SU-DHL-6 (cell line): ENCODE data around the gene ARMS2.

Experiments used
- CTCF ChIP-seq: fragments of 200-600 bp; sonication (generic); IDR thresholded peaks from one replicate; pipeline ENCODE4 v1.5.1; 2017; ENCODE audit warnings: antibody characterized with exemption, mild to moderate bottlenecking, low read length, moderate library complexity; ENCODE audit not compliant: insufficient read depth, poor library complexity, severe bottlenecking
- EZH2phosphoT487 ChIP-seq: fragments of 200-600 bp; sonication (generic), shearing (Covaris generic); conservative IDR thresholded peaks from 2 replicates; pipeline ENCODE4 v1.6.1; 2018; ENCODE audit warnings: mild to moderate bottlenecking, antibody characterized with exemption, low read length, moderate library complexity, mixed read lengths

GRCh38 chr10:122493761-122494160 lies 39.3 kb downstream of the ARMS2 start:
- TF ChIP-seq CTCF: no peak
- no peak for TF ChIP-seq EZH2phosphoT487
